T-helper 2 cell treated with Interferon-gamma antibody and Interleukin-4, amounts not matched to agents 100 ng/mL and 5 ng/mL, for 36 hours (primary cell): ENCODE data around the gene OR2L3. TPM values are rescaled to one million over a fixed set of nuclear protein-coding genes. Genes with fewer than 3 reads are reported as not detected.
"Not testable (repeated sequence)": the region's sequence is repeated elsewhere in the genome, so short reads cannot be mapped to it uniquely, and the experiment has no call there.

Experiments
- intact Hi-C: fragments of 100-400 bp; cut with micrococcal nuclease; formaldehyde crosslinking; loops from one replicate; pipeline ENCODE4 v1.15.1; 2023
- total RNA-seq: library from RNA; stranded (reverse); gene quantifications from 2 replicates; pipeline ENCODE4 v1.2.3, GENCODE V29; 2022

The OR2L3 gene
- total RNA-seq, result 0.11 TPM in 1 of 2 replicates, not detected in the other

- intact Hi-C loops, result no loop called here
Observed at GRCh38 chr1:248046536-248046935, at the start of gene OR2L3. Gene OR2L3, plus strand, starts transcription at chr1:248046836. Its CDS starts 13,846 bp downstream, at chr1:248060682.

DNA sequence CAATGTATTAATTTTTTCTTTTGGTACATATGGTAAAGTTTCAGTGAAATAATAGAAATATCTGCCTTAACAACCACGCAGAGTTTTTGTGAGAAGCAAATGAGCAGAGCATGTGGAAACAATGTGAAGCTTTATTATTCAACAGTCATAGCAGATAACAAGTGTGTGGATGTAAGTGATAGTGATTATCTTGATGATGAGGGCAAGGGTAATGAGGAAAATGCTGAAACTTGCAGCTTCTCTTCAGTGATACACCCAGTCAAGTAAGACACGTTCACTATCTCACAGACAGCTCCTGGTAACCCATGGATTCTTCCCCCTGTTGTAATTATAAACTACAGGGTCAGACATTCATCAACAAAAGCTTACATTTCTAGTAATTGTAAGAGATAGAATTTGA is 47.8 kb upstream of the OR2L3 start:
- intact Hi-C loops, result no loop called here

- intact Hi-C loops, result no loop called here
Observed at GRCh38 chr1:248000169-248000568, 46.5 kb upstream of the OR2L3 start.

DNA sequence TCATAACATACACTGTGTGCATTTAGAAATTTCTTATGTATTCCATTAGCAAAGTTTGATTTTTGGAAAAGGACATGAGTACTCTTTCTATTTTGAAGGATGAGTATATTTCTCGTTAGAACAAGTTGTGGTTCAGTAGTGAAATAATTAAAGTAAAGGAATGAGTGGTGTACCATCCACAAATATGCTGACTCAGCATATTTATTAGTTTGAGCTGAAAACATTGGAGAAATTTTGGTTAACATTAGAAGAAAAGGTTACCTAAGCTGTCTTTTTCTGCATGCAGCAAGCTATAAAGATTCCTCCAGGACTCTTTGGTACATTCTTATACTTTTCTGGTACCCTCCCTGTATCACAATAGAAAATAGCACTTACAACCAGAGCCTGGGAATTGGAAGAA is 38.9 kb upstream of the OR2L3 start:
- intact Hi-C loops, result no loop called here

GRCh38 chr1:248009681-248010080 is 37.0 kb upstream of the OR2L3 start:
- intact Hi-C loops, result no loop called here

DNA sequence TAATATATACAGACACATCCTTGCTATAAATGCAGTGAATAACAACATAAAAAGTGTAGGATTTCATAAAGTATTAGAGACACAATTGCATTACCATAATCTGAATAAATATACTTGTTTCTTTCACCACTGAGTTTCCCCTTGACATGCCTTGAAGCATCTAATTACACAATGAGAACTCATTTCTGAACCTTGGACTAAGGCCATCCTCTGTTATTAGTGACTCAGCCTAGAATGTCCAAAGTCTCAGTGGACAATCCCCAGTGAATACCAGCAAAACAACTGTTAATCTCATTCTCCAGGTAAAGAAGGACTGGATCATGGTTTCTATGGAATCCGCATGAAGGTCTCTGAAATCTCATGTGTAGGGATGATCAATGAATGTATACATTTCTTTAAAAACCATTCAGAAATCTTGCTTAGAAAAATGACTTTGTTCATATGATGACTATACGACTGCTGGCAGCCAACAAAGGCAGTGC is 33.4 kb upstream of the OR2L3 start, which contains the start of gene OR2L5:
Gene OR2L5 (plus strand): TSS at position 432 of the 482 bp plus-strand sequence. CDS start 8,288 bp downstream, outside the sequence.
- intact Hi-C loops, result no loop called here

- intact Hi-C loops, result no loop called here
Observed at GRCh38 chr1:248015803-248016202, 30.8 kb upstream of the OR2L3 start.

DNA sequence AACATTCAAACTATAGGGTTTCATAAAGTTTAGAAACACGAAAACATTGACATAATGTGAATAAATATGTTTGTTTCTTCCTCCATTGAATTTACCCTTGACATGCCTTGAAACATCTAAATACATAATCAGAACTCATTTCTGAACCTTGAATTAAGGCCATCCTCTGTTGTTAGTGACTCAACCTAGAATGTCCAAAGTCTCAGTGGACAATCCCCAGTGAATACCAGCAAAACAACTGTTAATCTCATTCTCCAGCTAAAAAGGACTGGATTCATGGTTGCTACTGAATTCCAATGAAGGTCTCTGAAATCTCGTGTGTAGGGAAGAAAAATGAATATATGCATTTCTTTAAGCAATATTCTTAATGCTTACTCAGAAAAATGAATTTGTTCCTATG is 16.9 kb upstream of the OR2L3 start, which contains the start of gene OR2L2:
Gene OR2L2 (plus strand): TSS at position 301 of the 400 bp plus-strand sequence. CDS start 8,198 bp downstream, outside the sequence.
- intact Hi-C loops, result no loop called here

DNA sequence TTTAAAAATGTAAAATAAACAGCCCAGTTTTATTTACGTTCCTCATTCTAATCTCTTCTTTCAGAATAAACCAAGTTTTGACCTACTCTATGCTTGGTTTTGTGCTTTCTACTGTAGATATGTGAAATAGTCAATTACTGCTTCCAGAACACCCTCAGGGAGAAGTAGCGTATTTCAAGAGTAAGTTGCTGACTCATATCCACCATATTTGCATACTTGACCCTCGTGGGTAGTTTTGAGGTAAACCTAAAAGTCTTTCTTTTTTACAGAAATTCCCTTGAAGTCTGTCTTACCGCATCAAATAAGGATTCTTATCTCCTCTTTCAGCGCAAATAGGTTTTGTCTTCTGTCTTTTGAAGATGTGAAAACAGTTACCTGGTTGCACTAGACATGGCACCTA is 1.4 kb upstream of the OR2L3 start:
- intact Hi-C loops, result no loop called here

- intact Hi-C loops, result no loop called here
Observed at GRCh38 chr1:248047008-248047407, 372 bp downstream of the OR2L3 start.

DNA sequence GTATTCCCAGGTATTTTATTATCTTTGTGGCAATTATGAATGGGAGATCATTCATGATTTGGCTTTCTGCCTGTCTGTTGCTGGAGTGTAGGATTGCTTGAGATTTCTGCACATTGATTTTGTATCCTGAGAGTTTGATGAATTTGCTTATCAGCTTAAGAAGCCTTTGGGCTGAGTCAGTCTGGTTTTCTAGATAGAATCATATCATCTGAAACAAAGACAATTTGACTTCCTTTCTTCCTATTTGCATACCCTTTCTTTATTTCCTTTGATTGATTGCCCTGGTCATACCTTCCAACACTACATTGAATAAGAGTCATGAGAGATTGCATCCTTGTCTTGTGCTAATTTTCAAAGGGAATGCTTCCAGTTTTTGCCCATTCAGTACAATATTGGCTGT is 8.0 kb downstream of the OR2L3 start:
- intact Hi-C loops, result no loop called here

GRCh38 chr1:248055261-248055660 is 8.6 kb downstream of the OR2L3 start:
- intact Hi-C loops, result no loop called here

GRCh38 chr1:248065071-248065470 is 18.4 kb downstream of the OR2L3 start:
- intact Hi-C loops, result no loop called here

- intact Hi-C loops, result no loop called here
Observed at GRCh38 chr1:248065604-248066003, 19.0 kb downstream of the OR2L3 start.

DNA sequence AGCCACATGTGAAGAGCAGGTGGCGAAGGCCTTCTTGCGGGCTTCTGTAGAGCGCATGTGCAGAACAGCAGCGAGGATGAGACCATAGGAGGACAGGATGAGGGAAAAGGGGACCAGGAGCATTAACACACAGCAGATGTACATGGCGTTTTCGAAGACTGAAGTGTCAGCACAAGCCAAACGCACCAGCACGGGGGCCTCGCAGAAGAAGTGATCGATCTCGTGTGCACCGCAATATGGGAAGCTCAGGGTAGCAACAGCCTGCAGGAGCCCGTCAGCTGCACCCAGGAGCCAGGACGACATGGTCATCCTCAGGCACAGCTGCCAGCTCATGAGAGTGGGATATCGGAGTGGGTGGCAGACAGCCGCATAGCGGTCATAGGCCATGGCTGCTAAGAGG is 37.2 kb downstream of the OR2L3 start:
- intact Hi-C loops, result not testable (repeated sequence)

- intact Hi-C loops, result no loop called here
Observed at GRCh38 chr1:248094884-248095283, 48.2 kb downstream of the OR2L3 start, which contains the start of gene OR2L13. Gene OR2L13, plus strand, starts transcription at chr1:248095184. Its CDS starts 4,192 bp downstream, at chr1:248099376.

GRCh38 chr1:248098529-248098928 is 51.9 kb downstream of the OR2L3 start:
- intact Hi-C loops, result no loop called here

DNA sequence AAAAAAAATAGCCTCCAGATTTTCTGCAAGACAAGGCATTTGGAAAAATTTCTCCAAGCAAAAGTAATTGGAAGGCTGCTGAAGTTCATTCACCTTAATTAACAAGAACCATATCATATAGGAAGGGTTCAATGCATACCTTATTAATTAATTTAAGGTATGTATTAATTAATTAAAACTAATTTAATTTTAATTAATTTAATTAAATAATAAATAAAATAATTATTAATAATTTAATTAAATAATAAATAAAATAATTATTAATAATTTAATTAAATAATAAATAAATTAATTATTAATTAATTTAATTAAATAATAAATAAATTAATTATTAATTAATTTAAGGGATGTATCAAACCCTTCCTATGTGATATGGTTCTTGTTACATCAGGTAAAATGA is 56.2 kb downstream of the OR2L3 start:
- intact Hi-C loops, result no loop called here

GRCh38 chr1:248111157-248111556 is 64.5 kb downstream of the OR2L3 start:
- intact Hi-C loops, result no loop called here
